ENCODE data around the gene ASCL2.
"Not testable (repeated sequence)": the region's sequence is repeated elsewhere in the genome, so short reads cannot be mapped to it uniquely, and the experiment has no call there.

ASCL2 gene

DNA sequence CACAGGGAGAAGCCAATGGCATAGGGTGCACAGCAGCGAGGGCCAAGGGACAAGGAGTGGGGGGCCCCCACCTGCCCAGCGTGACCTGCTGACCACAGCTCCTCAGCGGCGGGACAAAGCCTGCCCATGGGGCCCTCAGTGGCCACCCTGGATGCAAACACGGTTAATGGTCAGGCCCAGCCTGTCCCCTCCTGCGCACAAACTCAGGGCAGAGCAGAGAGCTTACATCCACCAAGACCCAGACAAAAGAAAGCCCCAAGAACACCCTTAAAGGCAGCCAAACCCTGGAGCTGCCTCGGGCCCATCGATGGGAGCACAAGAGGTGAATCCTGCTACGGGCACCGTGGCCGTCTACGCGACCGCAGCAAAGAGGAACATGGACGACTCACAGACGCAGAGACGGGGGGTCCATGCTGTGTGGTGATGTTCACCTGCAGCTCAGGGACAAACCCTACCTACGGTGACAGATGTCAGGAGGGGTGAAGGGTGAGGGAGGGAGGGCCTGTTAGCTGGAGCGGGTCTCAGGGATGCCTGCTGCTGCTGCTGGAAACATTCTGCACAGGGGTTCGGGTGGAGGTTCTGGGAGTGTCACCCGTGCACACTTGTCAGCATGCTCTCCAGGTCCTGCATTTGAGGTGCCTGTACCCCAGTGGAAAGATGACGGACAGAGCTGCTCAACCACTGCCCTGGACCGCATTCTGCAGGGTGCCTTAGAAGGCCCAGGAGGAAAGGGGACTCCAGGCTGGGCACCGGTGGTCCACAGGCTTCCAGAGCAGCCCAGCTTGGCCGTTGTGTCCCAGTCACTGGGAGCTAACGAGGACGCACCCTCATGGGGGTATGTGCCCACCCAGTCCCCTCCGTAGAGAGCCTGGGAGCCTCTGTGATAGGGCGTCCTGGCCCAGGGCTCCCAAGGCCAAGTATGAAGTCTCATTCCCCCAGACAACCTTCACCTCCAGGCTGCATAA is 11.6 kb downstream of the ASCL2 start:
- no peak for DNase-seq

DNA sequence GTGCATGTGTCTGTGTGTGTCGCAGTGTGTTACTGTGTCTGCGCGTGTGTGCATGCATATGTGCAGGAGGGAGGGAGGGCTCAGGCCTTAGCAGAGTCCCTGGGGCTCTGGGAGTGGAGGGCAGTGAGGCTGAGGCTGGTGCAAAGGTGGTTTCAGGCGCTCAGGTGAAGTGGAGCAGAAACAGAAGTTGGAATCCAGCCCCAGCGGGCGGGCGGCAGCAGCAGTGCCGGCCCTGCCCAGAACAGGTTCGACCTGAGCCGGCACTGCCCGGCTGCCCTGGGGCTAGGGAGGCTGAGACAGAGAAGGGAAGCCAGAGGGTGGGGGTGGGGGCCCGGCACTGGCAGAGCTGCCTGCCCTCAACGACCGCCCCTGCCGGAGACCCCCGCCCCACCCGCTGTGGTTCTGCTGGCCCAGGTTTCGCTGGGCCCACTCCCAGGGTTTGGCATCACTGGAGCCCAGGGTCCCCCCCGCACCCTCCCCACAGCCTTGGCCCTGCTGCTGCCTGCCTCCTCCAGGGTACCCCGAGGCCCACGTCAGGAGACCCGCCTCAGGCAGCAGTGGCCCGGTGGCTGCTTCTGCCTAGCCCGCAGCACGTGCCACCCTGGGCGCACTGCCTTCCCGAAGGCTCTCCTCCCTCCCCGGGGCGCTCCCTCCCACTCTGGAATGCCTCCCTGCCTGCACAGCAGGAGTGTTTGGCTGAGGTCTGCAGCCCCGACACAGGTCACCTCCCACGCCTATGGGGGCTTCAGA is 13.3 kb downstream of the ASCL2 start:
- no peak for DNase-seq

DNA sequence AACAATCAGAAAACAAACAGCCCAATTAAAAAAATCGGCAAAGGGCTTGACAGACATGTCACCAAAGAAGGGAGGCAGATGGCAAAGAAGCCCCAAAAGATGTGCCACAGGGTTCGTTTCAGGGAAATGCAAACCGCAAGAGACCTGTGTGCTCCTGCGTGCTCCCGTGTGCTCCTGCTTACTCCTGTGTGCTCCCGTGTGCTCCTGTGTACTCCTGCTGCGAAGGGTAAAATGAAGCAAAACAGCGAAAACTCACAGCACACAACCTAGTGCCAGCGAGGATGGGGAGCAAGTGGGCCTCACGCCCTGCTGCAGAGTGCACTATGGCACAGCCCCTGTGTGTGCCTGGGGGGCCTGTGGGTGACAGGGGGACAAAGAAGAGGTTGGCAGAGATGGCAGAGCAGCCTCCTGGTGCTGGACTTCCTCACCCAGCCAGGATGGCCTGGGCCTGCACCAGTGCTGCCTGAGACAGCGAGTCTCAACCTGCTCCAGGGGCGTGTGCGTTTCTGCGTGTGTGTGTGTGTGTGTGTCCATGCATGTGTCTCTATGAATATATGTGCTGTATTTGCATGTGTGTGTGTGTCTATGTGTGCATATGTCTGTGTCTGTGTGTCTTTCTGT is 14.0 kb downstream of the ASCL2 start:
- no peak for DNase-seq

DNA sequence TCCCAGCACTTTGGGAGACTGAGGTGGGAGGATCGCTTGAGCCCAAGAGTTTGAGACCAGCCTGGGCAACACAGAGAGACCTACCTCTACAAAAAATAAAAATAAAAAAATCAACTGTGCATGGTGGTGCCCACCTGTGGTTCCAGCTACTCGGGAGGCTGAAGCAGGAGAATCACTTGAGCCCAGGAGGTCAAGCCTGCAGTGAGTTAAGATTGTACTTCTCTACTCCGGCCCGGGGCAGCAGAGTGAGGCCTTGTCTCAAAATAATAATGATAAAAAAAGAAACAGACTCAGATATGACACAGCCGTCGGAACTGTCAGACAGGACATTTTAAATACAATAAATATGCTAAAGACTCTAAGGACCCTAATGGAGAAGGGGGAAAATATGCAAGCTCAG is 18.4 kb downstream of the ASCL2 start:
- no peak for DNase-seq

DNA sequence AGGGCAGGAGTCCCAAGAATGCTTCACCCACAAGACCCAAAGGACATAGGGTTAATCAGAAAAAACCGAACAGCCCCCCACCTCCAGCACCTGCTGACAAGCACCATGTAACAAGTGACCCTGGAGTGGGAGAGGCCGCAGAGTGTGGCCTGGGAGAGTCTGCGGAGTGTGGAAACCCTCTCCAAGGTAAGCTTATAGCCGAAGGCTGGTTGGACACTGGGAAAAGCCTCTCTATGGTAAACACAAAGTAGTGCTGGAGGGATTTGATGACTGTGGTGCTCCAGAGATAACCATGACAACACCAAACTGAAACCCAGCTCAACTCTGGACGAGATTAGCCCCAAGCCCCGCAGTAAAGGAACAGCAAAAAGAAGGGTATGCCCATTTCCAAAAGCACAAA is 19.2 kb downstream of the ASCL2 start:
- DNase-seq: no peak

DNA sequence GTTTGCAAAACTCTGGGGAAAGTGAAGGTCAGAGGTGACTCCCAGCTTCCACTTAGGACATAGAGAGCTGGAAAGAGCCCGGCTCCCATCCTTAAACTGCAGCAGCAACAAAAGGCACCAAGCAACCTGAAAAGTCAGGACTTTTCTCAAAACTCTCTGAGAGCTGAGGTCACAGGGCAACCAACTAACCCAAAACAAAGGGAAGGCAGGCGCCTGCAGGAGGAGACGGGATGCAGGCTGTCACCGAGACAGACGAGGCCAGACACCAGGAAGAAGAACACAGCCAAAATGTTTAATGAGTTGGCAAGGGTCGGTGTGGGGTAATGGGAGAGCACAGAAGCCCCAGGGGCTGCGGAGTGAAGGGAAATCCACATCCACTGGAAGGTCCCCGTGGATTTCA is 19.9 kb downstream of the ASCL2 start:
- no peak for DNase-seq

DNA sequence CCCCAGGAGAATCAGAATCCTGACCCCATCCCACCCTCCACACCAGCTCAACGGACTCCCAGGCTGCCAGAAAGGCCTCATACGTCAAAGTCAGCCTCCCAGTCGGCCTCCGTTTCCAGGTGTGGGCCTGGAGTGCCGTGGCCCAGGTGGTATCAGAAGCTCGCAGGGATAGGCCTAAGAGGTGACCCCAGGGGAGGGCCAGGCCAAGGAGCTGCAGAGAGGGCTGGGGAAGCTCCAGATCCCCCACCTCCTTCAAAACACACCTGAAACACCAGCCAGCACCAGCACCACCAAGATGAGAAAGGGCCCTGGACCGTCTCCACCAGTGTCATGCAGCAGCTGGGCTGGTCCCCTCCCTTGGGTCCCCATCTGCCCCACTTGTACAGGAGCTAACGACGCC is 20.3 kb downstream of the ASCL2 start:
- DNase-seq: no peak

DNA sequence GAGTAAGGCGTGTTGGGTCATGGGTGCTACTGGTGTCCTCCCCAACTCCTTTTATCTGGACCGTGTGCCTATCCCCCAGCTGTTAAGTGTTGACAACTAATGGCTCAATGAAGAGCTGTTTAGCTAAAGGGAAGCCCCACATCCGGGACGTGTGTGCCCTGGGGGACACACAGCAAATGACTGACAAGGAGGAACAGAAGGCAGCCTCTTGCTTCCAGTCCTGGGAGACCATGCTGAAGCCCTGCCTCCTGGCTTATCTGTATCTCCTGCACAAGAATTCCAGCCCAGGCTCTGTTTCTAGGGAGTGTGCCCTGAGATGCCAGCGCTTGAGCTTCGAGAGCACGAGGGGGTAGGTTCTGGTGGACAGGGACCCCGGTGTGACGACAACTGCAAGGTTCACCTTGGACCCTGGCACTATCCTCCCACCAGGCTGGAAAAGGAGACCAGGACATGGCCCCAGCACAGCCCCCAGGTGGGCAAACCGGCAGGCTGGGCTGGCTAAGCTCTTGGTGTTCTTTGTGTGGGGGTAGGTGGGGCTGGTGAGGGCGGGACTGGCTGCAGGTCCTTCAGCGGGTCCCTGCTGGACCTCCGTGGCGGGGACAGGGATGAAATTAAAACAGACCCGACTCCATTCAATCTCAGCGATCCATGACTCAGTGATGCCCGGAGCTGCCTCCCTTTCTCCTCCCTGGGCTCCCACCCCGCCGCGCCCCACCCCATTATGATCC is 21.0 kb downstream of the ASCL2 start:
- DNase-seq: no peak

DNA sequence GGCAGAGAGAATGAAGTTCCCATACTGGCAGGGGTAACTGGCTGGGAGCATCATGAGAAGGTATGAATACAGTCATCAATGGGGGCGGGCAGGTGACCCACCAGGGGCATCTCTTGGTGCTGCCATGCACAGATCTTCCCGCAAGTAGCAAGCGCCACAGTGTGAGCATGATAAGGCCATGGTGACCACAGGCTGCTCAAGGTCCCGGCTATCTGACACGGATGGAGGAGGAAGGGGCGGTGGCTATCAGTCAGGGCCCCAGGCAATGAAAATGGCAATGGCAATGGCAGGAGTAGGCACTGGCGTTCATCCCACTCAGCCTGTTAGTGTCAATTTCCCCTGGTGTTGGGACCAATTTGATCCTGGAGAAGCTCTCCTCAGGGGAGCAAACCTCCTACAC is 21.6 kb downstream of the ASCL2 start:
- no peak for DNase-seq

DNA sequence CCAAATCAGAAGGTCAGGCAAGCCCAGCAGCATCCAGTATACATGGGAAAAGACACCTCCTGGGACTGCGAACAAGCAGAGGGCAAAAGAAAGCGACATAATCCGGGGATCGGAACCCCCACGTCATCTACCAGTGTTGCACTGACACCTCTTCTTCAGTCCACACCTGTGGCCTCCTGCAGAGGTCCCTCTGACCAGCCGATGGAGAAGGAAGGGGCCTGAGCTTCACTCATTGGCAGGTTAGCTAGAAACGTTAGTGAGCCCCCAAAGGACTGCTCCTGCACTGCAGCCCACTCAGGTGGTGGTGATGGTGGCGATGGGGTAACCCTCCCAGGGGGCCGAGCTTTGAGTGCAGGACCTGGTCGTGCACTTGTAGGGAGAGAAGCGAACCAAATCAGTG is 22.1 kb downstream of the ASCL2 start:
- no peak for DNase-seq

DNA sequence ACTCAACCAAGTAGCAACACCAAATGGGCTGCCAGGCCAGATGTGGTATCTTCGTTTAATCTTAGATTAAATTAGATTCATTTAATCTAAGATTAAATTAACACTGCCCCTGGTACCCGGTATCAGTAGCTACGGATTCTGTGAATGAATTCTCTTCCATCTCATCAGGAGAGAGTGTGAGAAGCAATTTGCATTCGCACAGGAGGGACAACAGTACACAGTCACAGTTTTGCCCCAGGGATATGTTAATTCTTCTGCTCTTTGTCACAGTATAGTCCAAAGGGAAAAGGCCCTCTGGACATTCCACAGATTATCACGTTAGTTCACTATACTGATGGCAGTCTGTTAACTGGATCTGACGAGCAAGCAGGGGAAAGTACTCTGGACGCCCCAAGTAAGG is 22.9 kb downstream of the ASCL2 start:
- no peak for DNase-seq

DNA sequence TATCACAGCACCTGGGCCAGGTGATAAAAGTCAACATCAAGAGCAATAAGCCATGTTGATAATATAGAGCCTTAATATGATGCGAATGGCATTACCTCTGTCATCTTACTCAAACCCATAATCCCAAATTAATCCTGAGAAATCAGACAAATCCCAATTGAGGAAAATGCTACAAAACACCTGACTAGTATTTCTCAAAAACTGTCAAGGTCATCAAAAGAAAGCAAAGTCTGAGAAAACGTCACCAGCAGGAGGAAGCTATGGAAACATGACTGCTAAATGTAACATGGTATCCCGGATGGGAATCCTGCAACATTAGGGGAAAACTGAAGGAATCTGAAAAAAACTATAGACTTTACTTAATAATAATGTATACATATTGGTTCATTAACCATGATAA is 29.6 kb downstream of the ASCL2 start:
- no peak for DNase-seq

DNA sequence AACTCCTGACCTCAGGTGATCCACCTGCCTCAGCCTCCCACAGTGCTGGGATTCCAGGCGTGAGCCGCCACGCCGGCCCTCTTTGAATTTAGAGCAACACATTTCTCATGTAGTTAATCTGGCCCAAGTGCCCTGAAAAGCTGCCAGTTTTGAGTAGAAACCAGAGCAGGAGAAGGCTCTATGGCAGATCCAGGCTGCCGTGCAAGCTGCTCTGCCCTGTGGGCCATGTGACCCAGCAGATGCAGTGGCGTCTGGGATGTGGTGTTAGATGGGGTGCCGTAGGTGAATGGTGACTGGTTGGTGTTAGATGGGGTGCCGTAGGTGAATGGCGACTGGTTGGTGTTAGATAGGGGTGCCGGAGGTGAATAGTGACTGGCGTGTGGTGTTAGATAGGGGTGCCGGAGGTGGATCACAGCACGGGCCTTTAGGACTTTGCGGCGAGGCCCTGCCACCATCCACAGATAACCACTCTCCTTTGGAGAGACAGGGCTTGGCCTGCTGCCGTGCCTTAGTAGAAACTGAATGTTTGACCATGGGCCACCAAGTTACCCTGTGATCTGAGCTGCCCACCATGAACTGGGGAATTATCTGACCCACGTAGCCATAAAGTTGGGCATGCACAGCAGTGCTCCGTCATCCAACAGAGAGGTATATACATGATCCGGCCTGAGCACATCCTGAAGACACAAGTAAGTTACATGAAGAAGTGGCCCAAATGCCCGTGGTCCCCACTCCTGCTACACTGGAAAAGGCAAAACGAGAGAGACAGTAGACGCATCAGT is 32.7 kb downstream of the ASCL2 start:
- no peak for DNase-seq

DNA sequence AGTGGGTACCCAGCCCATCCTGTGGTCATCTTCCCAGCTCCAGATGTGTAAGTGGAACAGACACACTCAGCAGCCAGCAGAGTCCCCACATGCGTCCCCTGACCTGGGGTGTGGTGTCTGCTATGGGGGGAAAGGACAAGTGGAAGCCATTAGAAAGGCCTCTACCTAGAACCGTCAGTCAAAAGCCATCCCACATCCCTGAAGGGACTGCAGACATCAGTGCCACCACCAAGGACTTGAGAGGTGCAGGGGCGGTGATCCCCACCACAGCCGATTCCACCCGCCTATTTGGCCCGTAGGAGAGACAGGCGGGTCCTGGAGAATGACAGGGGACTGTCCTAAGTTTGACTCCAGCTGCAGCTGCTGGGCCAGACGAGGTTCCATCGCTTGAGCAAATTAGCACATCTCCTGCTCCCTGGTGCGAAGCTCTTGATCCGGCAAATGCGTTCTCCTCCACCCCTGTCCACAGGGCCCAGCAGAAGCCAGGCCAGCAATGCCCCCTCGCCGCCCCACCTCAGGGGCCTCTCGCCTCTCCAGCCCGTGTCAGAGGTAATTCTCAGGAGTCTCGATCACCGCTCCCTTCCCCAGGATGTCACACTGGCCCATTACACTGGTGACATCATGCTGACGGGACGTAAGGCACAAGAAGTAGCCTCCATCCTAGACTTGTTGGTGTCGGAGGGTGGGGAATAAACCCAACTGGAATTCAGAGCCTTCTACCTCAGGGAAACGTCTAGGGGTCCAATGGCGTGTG is 33.8 kb downstream of the ASCL2 start:
- DNase-seq: not testable (repeated sequence)

DNA sequence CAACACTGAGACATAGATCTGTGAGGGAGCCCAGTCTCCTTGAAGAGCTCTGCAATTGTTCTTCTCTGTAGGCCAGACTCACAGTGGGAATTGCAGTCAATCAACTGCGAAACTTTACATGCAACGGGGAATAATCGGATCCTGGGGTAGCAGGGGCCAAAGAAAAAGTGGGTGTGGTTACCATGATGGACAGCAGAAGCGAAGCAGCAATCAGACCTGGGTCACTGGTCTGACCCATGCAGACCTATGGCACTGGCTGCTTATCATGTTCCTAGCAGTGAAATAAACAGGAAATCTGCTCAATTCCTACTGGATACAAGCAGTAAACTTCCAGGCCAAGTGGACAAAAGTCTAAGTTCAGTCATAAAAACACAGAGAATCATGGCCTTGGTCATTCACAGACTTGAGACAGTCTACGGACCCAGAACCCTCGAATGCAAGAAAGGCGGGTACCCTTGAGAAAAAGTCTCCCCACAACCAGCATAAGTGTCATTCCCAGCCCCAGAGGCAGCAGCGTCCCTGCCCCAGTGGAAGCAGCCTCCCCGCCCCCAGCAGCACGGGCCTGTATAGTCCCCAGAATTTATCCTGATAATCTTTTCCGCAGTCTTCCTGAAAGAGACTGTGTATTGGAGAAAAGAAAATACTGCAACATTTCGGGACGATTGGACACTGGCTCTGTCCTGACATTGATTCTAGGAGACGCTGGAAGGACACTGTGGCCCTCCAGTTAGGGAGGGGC is 34.6 kb downstream of the ASCL2 start:
- no peak for DNase-seq

DNA sequence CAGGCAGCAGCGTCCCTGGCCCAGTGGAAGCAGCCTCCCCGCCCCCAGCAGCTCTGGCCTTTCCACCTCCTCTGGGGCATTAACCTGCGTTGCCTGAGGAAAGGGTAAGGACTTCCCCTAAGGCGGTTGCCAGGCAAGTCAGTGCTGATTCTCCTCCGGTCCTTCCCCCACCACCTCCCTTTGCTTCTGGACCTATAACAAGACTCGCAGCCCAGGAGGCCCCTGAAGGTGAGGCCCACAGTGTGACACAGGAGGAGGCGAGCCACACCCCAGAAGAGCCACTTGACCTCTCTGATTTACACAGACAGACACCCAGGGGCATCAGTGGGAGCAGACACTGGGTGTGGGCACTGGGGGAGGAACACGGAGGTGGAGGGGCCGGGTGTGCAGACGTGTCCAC is 35.4 kb downstream of the ASCL2 start:
- no peak for DNase-seq

DNA sequence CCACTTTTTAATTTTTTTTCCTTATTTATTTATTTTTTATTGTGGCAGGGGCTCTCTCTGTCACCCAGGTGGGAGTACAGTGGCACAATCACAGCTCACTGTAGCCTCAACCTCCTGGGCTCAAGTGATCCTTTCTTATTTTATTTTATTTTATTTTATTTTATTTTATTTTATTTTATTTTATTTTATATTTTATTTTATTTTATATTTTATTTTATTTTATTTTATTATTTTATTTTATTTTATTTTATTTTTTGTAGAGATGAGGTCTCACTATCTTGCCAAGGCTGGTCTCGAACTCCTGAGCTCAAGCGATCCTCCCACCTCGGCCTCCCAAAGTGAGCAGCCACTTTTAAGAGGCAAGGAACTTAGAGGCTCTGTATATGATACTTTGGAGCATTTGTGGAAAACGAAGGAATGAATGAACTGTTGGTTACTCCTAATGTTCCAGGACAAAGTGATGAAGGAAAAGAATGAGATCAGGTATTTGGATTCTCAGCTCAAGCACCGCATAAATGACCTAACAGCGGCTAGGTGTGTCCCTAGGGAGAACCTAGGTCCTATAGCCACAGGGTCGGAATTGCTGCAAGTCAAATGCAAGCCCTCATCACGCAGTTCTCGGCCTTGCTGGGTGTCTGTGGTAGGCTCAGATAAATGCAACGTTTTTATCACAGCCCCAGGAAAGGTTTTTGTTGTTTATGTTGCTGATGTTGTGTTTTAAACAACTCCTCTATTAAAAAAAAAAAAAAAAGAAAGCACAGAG is 36.5 kb downstream of the ASCL2 start:
- no peak for DNase-seq

DNA sequence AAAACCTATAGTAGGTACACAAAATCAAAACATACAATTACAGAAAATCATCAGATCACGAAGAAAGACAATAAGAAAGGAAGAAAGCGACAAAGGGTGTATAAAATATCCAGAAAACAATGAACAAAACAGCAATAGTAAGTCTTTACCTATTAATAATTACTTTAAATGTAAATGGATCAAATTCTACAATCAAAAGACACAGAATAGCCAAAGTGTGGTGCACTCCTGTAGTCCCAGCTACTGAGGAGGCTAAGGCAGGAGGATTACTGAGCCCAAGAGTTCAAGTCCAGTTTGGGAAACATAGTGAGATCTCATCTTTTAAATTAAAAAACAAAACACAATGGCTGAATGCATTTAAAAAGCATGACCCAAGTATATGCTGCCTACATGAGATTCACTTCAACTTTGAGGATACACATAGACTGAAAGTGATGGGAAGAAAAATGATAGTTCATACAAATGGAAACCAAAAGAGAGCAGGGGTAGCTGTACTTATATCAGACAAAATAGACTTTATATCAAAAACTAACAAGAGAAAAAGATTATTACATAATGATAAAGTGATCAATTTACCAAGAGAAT is 40.6 kb downstream of the ASCL2 start:
- no peak for DNase-seq

DNA sequence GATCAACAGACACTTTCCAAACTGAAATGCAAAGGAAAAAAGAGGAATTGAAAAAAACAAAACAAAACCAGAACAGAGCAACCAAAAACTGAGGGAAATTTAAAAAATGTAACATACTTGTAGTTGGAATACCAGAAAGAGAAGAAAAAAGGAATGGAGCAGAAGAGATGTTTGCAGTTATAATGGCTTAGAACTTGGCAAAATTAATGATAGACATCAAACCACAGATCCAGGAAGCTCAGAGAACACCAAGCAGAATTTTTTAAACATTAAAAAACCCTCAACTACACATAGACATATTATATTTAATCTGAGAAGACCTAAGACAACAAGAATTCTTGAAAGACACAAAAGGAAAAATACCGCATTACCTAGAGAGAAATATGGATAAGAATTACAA is 46.1 kb downstream of the ASCL2 start:
- no peak for DNase-seq

Measured in NCI-H446 treated with DMSO at 0.1 percent for 48 hours (cell line).